Endothelial cell of umbilical vein (primary cell): ENCODE data around the gene SCN5A. TPM values are rescaled to one million over a fixed set of nuclear protein-coding genes. Genes with fewer than 3 reads are reported as not detected.

Experiments
- BruUV-seq: library from RNA; stranded (reverse); fragments of 400-500 nt; replicated peaks from 2 replicates; lab custom pipeline; 2021; lab: Mats Ljungman, UMichigan
- CTCF ChIA-PET: fragments of 300-600, 350-600 bp; sonication (Branson Sonifier 250); formaldehyde crosslinking; loops from one replicate; lab custom pipeline; 2021; ENCODE audit warnings: antibody characterized with exemption, inconsistent platforms; lab: Charles Lee
- POLR2A ChIA-PET: fragments of 300-600, 350-600 bp; sonication (Branson Sonifier 250); formaldehyde crosslinking; loops from one replicate; lab custom pipeline; 2021; ENCODE audit warnings: antibody characterized with exemption, inconsistent platforms; lab: Charles Lee
- DNase-seq: peaks from one replicate; pipeline ENCODE4 v3.0.0-alpha.2; 2011; ENCODE audit warnings: low read depth, low spot score
- FAIRE-seq: peaks from 2 replicates; lab custom pipeline; 2011; peaks lifted over from hg19 to GRCh38; lab: Jason Lieb, UNC
- H2AFZ ChIP-seq: 2 replicates; pipeline ENCODE4 v1.6.0; 2012; ENCODE audit warnings: low read depth, low read length, control low read depth, inconsistent platforms
- H3K27ac ChIP-seq: 2 replicates; pipeline ENCODE4 v1.5.1; 2011; ENCODE audit warnings: low read depth, mild to moderate bottlenecking, control low read depth, low read length, moderate library complexity; ENCODE audit not compliant: insufficient read depth
- H3K27me3 ChIP-seq, 2 experiments: 2 replicates each; pipeline versions ENCODE4 v1.6.0 to v1.6.1; 2011; ENCODE audit warnings: low read length in 2 of 2, mixed read lengths in 1 of 2; ENCODE audit not compliant: control insufficient read depth in 2 of 2, insufficient read depth in 2 of 2
- H3K36me3 ChIP-seq, 2 experiments: 2 replicates in 1 of 2; 3 replicates in 1 of 2; pipeline ENCODE4 v1.5.1; 2011; ENCODE audit warnings: low read length in 2 of 2, mild to moderate bottlenecking in 1 of 2, moderate library complexity in 1 of 2; ENCODE audit not compliant: control insufficient read depth in 2 of 2, insufficient read depth in 2 of 2; ENCODE audit errors: extremely low read depth in 1 of 2
- H3K4me1 ChIP-seq: 3 replicates; pipeline ENCODE4 v1.5.1; 2011; ENCODE audit warnings: mild to moderate bottlenecking, low read length; ENCODE audit not compliant: control insufficient read depth, insufficient read depth; ENCODE audit errors: extremely low read depth
- H3K4me2 ChIP-seq: 2 replicates; pipeline ENCODE4 v1.6.1; 2011; ENCODE audit warnings: low read length, control low read depth, mixed read lengths; ENCODE audit not compliant: insufficient read depth
- H3K4me3 ChIP-seq, 3 experiments: fragments of 200-600 bp in 1 of 3; sonication (generic), shearing (Covaris generic) in 1 of 3; replicated peaks in 1 of 3; 2 replicates each; pipeline ENCODE4 v1.5.1; 2011 to 2016; ENCODE audit warnings: control low read depth in 3 of 3, low read length in 3 of 3, mild to moderate bottlenecking in 2 of 3, inconsistent platforms in 1 of 3, low read depth in 1 of 3, moderate library complexity in 1 of 3; ENCODE audit not compliant: insufficient read depth in 1 of 3
- H3K79me2 ChIP-seq: 2 replicates; pipeline ENCODE4 v1.6.0; 2012; ENCODE audit warnings: low read length, inconsistent platforms; ENCODE audit not compliant: control insufficient read depth, insufficient read depth
- H3K9ac ChIP-seq: replicated peaks from 2 replicates; pipeline ENCODE3; 2011; ENCODE audit warnings: low read length, control low read depth; ENCODE audit not compliant: insufficient read depth; ENCODE audit errors: extremely low read depth
- H3K9me1 ChIP-seq: replicated peaks from 3 replicates; pipeline ENCODE4 v1.6.0; 2011; ENCODE audit warnings: mild to moderate bottlenecking, low read length; ENCODE audit not compliant: control insufficient read depth, insufficient read depth; ENCODE audit errors: extremely low read depth
- H3K9me3 ChIP-seq: replicated peaks from 2 replicates; pipeline ENCODE4 v1.5.1; 2012; ENCODE audit warnings: low read length, inconsistent platforms; ENCODE audit not compliant: control insufficient read depth, insufficient read depth
- H4K20me1 ChIP-seq: replicated peaks from 2 replicates; pipeline ENCODE3; 2011; ENCODE audit warnings: mild to moderate bottlenecking, low read length; ENCODE audit not compliant: control insufficient read depth, insufficient read depth; ENCODE audit errors: extremely low read depth
- EZH2 ChIP-seq: IDR thresholded peaks from 2 replicates; pipeline ENCODE4 v1.6.1; 2012; ENCODE audit warnings: borderline replicate concordance, low read depth, mild to moderate bottlenecking, moderate library complexity, low read length, inconsistent platforms; ENCODE audit not compliant: severe bottlenecking
- FOS ChIP-seq: IDR thresholded peaks from 2 replicates; pipeline ENCODE4 v1.6.1; 2011; ENCODE audit warnings: mild to moderate bottlenecking, low read length, moderate library complexity, borderline replicate concordance; ENCODE audit not compliant: insufficient read depth
- JUN ChIP-seq: IDR thresholded peaks from 2 replicates; pipeline ENCODE4 v1.6.1; 2011; ENCODE audit warnings: borderline replicate concordance, low read depth; ENCODE audit not compliant: insufficient read length, insufficient read depth
- MYC ChIP-seq: IDR thresholded peaks from one replicate; pipeline ENCODE4 v1.6.1; 2011; ENCODE audit warnings: mild to moderate bottlenecking, low read depth, low read length
- POLR2A ChIP-seq: IDR thresholded peaks from 2 replicates; pipeline ENCODE4 v1.6.1; 2012; ENCODE audit warnings: low read depth, mild to moderate bottlenecking, control low read depth, low read length
- POLR2AphosphoS5 ChIP-seq: IDR thresholded peaks from 2 replicates; pipeline ENCODE4 v1.6.1; 2012; ENCODE audit warnings: low read depth, mild to moderate bottlenecking, control low read depth, low read length, moderate library complexity; ENCODE audit not compliant: insufficient read depth
- dilution Hi-C: fragments of 300-500 bp; cut with MboI; formaldehyde crosslinking; loops from one replicate; pipeline ENCODE4 v1.15.0; 2019; ENCODE audit warnings: low sequenced_read_pairs; ENCODE audit not compliant: extremely low pct_ligation_motif_present
- intact Hi-C: fragments of 100-400 bp; cut with micrococcal nuclease; formaldehyde crosslinking; loops from one replicate; pipeline ENCODE4 v1.10.0; 2022
- polyA plus RNA-seq, 4 experiments: library from polyadenylated mRNA; depleted of rRNA in 3 of 4; stranded (reverse) in 3 of 4; unstranded in 1 of 4; fragments of >200 nt; gene quantifications; 2 replicates each; pipeline versions ENCODE4 v1.2.1 to v1.2.3, GENCODE V29; 2011 to 2012; ENCODE audit warnings: missing spikeins in 1 of 4
- total RNA-seq: library from RNA; stranded (reverse); gene quantifications from 2 replicates; pipeline ENCODE4 v1.2.3, GENCODE V29; 2021
- TF ChIP-seq, protein P1 (sequence below), 2 donors: IDR thresholded peaks; 1 replicate in 1 of 2; 2 replicates in 1 of 2; pipeline ENCODE4 v1.5.1; 2011; ENCODE audit warnings: low read length in 2 of 2, mild to moderate bottlenecking in 2 of 2, moderate library complexity in 2 of 2, control low read depth in 1 of 2, inconsistent platforms in 1 of 2, low read depth in 1 of 2; ENCODE audit not compliant: insufficient read depth in 1 of 2; ENCODE audit errors: extremely low read depth in 1 of 2

The SCN5A gene
- total and polyA plus RNA-seq, 2 donors (not counting 3 experiments of a cell fraction or from before 2014, with no cell fraction given), result 2.7 to 20.0 TPM

DNA sequence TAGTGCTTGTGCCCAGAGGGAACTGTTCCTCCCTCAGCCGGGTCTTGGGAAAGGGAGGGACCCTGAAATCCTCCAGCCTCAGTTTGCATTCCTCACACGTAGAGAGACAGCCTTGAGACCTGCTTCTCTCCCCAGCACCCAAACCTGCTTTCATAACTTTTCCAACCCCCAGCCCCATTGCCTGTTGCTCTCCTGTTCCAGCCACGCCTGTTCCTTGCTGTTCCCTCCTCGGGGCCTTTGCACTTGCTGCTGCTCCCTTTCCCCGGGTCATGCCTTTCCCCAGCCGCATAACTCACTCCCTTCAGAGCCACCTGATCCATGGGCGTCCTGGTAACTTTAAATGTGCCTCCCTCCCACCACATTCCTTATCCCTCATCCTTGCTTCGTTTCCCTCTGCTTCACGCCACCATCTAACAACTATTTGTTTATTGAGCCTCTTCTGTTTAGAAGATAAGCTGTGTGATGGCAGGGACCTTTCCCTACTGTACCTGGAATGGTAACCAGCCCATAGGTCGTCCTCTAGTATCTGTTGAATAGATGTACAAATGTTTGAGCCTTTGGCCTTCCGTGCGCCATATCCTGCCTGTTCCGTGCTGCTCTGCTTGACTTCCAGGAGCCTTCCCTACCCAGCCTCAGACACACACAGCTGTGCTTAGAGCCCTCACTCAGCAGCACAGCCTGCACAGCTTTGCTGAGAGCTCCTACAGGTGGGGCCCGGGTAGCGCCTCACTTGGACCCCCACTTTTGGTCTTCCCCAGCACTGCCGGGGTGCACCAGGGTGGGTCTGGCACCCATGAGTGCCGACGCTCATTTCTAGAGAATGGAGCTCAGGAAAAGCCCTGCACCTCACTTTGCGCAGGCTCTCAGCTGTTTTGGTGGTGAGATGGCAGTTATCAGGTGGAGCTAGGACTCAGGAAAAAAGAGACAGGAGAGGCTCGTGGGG is 60.2 kb downstream of the SCN5A start:
- DNase-seq (no peak), FAIRE-seq (no peak)
- Histone ChIP-seq H3K4me3 (no peak overlapping the region), H3K4me2 (no peak overlapping the region), H3K79me2 (no peaks in the 10 kb centered on the region), H3K9me3 (no peaks in the 10 kb centered on the region), H3K9me1 (no peaks in the 10 kb centered on the region), H3K27ac (no peak overlapping the region), H3K4me1 (no peaks in the 10 kb centered on the region), H3K27me3 (no peaks in the 10 kb centered on the region), H3K9ac (no peak overlapping the region), H4K20me1 (no peaks in the 10 kb centered on the region), H2AFZ (no peak overlapping the region), H3K36me3 (no peaks in the 10 kb centered on the region)
- CTCF ChIA-PET, result interaction anchor here (1.4 kb wide), 1 partner anchor 68 kb away, joined by 6 read pairs; no protein-coding TSS in a partner anchor
- intact Hi-C loops (no loop called here), dilution Hi-C loops (no loop called here)
- BruUV-seq, result no TSS peak
- POLR2A ChIA-PET, result no interaction called here
- no peak for TF ChIP-seq EZH2
- no peak for TF ChIP-seq POLR2A
- TF ChIP-seq MYC, result no peak
- TF ChIP-seq, protein P1, sequence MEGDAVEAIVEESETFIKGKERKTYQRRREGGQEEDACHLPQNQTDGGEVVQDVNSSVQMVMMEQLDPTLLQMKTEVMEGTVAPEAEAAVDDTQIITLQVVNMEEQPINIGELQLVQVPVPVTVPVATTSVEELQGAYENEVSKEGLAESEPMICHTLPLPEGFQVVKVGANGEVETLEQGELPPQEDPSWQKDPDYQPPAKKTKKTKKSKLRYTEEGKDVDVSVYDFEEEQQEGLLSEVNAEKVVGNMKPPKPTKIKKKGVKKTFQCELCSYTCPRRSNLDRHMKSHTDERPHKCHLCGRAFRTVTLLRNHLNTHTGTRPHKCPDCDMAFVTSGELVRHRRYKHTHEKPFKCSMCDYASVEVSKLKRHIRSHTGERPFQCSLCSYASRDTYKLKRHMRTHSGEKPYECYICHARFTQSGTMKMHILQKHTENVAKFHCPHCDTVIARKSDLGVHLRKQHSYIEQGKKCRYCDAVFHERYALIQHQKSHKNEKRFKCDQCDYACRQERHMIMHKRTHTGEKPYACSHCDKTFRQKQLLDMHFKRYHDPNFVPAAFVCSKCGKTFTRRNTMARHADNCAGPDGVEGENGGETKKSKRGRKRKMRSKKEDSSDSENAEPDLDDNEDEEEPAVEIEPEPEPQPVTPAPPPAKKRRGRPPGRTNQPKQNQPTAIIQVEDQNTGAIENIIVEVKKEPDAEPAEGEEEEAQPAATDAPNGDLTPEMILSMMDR (IDR thresholded peaks at IDR 0.05; ENCODE audit: extremely low read depth in 1 of 2, insufficient read depth in 1 of 2, low read depth in 1 of 2, low read length in 2 of 2), result no peak
- no peak for TF ChIP-seq POLR2AphosphoS5
- no peak for TF ChIP-seq FOS
- TF ChIP-seq JUN, result no peak
